GM12865 (cell line): ENCODE measurements around the gene ACTR3.
A peak's percentile ranks its signal among the peaks of the same experiment; 100 is the strongest.

Source experiments
- DNase-seq: peaks from one replicate; pipeline ENCODE4 v3.0.0; 2010; ENCODE audit warnings: low read depth
- H3K4me3 ChIP-seq: 2 replicates; pipeline ENCODE4 v1.5.1; 2011; ENCODE audit warnings: mild to moderate bottlenecking, low read depth, low read length, control low read depth
- CTCF ChIP-seq: IDR thresholded peaks from 2 replicates; pipeline ENCODE4 v1.5.1; 2011; ENCODE audit warnings: low read length, control low read depth, low read depth, inconsistent platforms; ENCODE audit not compliant: insufficient read depth; ENCODE audit errors: missing control alignments

The ACTR3 gene

GRCh38 chr2:113886479-113887008, 3.3 kb upstream of the ACTR3 start:
- peak overlapping the region; percentile 90 for H3K4me3 ChIP-seq
- TF ChIP-seq CTCF = no peak
- DNase-seq = peak; percentile 98

GRCh38 chr2:113887009-113887792, 2.7 kb upstream of the ACTR3 start:
- peak; percentile 56 for DNase-seq
- peak overlapping the region; percentile 90 for H3K4me3 ChIP-seq
- TF ChIP-seq CTCF = no peak

GRCh38 chr2:113888641-113889470, 1.0 kb upstream of the ACTR3 start:
- TF ChIP-seq CTCF = no peak
- no peak for DNase-seq
- H3K4me3 ChIP-seq = peak overlapping the region; percentile 90

- DNase-seq = peak; percentile 90
- peak; percentile 2 for TF ChIP-seq CTCF
Observed at GRCh38 chr2:113890253-113891235, 655 bp downstream of the ACTR3 start.

GRCh38 chr2:113891265-113891959, 1.5 kb downstream of the ACTR3 start:
- DNase-seq = no peak
- no peak for TF ChIP-seq CTCF

More at GRCh38 chr2:113890253-113891235, 655 bp downstream of the ACTR3 start:
- peak overlapping the region; percentile 98 for H3K4me3 ChIP-seq

More at GRCh38 chr2:113891265-113891959, 1.5 kb downstream of the ACTR3 start:
- H3K4me3 ChIP-seq = peak overlapping the region; percentile 98
